ENCODE data around the gene TYROBP. TPM values are rescaled to one million over a fixed set of nuclear protein-coding genes. Genes with fewer than 3 reads are reported as not detected.
A peak's percentile ranks its signal among the peaks of the same experiment; 100 is the strongest.

Gene TYROBP
- total and polyA plus RNA-seq, 10 donors = 281 to 747 (median 383) TPM

GRCh38 chr19:35935911-35936737 lies 28.0 kb upstream of the TYROBP start, which contains the start of gene LRFN3:
LRFN3 (plus strand) TSS chr19:35936374; CDS start chr19:35939426, 3,052 bp downstream.
- H3K4me1 ChIP-seq = peaks cover 9 to 55% (median 38%) of the 10 kb centered on the region in 6 donors
- TF ChIP-seq CTCF (IDR thresholded peaks at IDR 0.05 in 8 of 11, conservative IDR thresholded peaks at IDR 0.05 in 3 of 11) = no peak
- TF ChIP-seq POLR2AphosphoS5 (IDR thresholded peaks at IDR 0.05) = peak; percentile 15 to 63 (median 50)
- TF ChIP-seq POLR2A (IDR thresholded peaks at IDR 0.05) = no peak
- 3 to 11% (median 4%) methylated on average over 24 to 66 of the region's 68 CpGs for WGBS, 5 donors
- intact Hi-C loops (cut with DNase I; ENCODE audit: low total_unique reads) = no loop called here
- H3K36me3 ChIP-seq = peaks cover 0 to 25% (median 16%) of the 10 kb centered on the region in 6 donors
- peak within 1 kb of the TSS; percentile 31 to 81 (median 46) for H3K4me3 ChIP-seq
- peaks cover 0 to 30% (median 0%) of the 10 kb centered on the region in 7 donors for H3K27me3 ChIP-seq (replicated peaks in 1 of 7)
- peak within 1 kb of the TSS; percentile 15 to 89 (median 72) for H3K27ac ChIP-seq
- DNase-seq = peak; percentile 87
- no peaks in the 10 kb centered on the region for H3K9me3 ChIP-seq

- 53 to 61% (median 59%) methylated on average over 7 of the region's 7 CpGs for WGBS, 5 donors
- TF ChIP-seq CTCF (IDR thresholded peaks at IDR 0.05 in 8 of 11, conservative IDR thresholded peaks at IDR 0.05 in 3 of 11) = no peak
- no peak for TF ChIP-seq POLR2AphosphoS5 (IDR thresholded peaks at IDR 0.05)
- no peak for TF ChIP-seq POLR2A (IDR thresholded peaks at IDR 0.05)
- no peaks in the 10 kb centered on the region for H3K36me3 ChIP-seq
- H3K9me3 ChIP-seq = no peaks in the 10 kb centered on the region
- DNase-seq = no peak
- H3K27ac ChIP-seq = peak overlapping the region in 1 of 8 donors; percentile 90
- intact Hi-C loops (cut with DNase I; ENCODE audit: low total_unique reads) = no loop called here
- H3K27me3 ChIP-seq (replicated peaks in 1 of 7) = peaks cover 0 to 26% (median 0%) of the 10 kb centered on the region in 7 donors
- no peak overlapping the region for H3K4me3 ChIP-seq
- peaks cover 19 to 69% (median 54%) of the 10 kb centered on the region in 6 donors for H3K4me1 ChIP-seq
These were observed 24.3 kb upstream of the TYROBP start for GRCh38 chr19:35932291-35932936.

- DNase-seq = no peak
- peaks cover 19 to 69% (median 48%) of the 10 kb centered on the region in 6 donors for H3K4me1 ChIP-seq
- H3K4me3 ChIP-seq = peak overlapping the region in 2 of 8 donors; percentile 9 to 38
- H3K36me3 ChIP-seq = no peaks in the 10 kb centered on the region
- no peaks in the 10 kb centered on the region for H3K9me3 ChIP-seq
- peak overlapping the region in 4 of 8 donors; percentile 38 to 93 (median 91) for H3K27ac ChIP-seq
- WGBS, 5 donors = 8 to 12% (median 9%) methylated on average over 9 of the region's 9 CpGs
- TF ChIP-seq POLR2A (IDR thresholded peaks at IDR 0.05) (no peak), CTCF (IDR thresholded peaks at IDR 0.05 in 8 of 11, conservative IDR thresholded peaks at IDR 0.05 in 3 of 11) (peak in 5 of 11 experiments; percentile 9 to 66 (median 27))
- intact Hi-C loops (cut with DNase I; ENCODE audit: low total_unique reads) = loop anchor here (2.0 kb wide), 1 partner anchor 47 kb away; no protein-coding TSS in a partner anchor
- peaks cover 0 to 20% (median 0%) of the 10 kb centered on the region in 7 donors for H3K27me3 ChIP-seq (replicated peaks in 1 of 7)
These were observed 23.7 kb upstream of the TYROBP start for GRCh38 chr19:35931874-35932202.

Data from spleen (tissue), 11 donors.